ENCODE data around the gene ASB3. TPM values are rescaled to one million over a fixed set of nuclear protein-coding genes. Genes with fewer than 3 reads are reported as not detected.

The ASB3 gene
- total RNA-seq, 2 donors from 2014 or later: 10.5 to 14.0 TPM

DNA sequence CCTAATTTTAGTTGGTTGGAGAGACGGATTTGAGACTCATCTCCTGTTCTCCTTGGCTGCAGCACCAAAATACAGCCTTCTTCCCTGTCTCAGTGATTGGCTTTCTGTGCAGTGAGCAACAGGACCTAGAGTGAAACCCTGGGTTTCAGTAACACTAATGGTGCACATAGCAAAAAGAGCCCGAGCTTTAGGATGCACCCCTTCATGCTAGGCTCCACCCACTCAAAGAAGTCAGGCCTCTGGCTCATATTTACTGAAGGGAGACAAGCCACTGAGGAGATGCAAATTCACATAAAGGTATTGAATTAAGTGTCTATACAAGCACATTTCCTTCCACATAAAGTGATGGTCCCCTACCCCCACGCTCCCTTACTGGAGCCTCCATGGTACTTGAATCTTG is 151.1 kb downstream of the ASB3 start:
- intact Hi-C loops (cut with DNase I): no loop called here
- H3K27ac ChIP-seq: no peak overlapping the region
- H3K4me1 ChIP-seq: no peaks in the 10 kb centered on the region
- no peak for DNase-seq
- no peaks in the 10 kb centered on the region for H3K27me3 ChIP-seq
- ATAC-seq: no peak
- no peak overlapping the region for H3K4me3 ChIP-seq
- no peaks in the 10 kb centered on the region for H3K36me3 ChIP-seq (replicated peaks in 1 of 2; ENCODE audit: insufficient read depth in 1 of 2, low read depth in 2 of 2)
- no peak for TF ChIP-seq POLR2A (IDR thresholded peaks at IDR 0.05)
- TF ChIP-seq, protein P1, sequence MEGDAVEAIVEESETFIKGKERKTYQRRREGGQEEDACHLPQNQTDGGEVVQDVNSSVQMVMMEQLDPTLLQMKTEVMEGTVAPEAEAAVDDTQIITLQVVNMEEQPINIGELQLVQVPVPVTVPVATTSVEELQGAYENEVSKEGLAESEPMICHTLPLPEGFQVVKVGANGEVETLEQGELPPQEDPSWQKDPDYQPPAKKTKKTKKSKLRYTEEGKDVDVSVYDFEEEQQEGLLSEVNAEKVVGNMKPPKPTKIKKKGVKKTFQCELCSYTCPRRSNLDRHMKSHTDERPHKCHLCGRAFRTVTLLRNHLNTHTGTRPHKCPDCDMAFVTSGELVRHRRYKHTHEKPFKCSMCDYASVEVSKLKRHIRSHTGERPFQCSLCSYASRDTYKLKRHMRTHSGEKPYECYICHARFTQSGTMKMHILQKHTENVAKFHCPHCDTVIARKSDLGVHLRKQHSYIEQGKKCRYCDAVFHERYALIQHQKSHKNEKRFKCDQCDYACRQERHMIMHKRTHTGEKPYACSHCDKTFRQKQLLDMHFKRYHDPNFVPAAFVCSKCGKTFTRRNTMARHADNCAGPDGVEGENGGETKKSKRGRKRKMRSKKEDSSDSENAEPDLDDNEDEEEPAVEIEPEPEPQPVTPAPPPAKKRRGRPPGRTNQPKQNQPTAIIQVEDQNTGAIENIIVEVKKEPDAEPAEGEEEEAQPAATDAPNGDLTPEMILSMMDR (IDR thresholded peaks at IDR 0.05): no peak
- H3K9me3 ChIP-seq: no peaks in the 10 kb centered on the region
- WGBS, 2 donors: 75 to 85% methylated on average over 3 of the region's 3 CpGs

DNA sequence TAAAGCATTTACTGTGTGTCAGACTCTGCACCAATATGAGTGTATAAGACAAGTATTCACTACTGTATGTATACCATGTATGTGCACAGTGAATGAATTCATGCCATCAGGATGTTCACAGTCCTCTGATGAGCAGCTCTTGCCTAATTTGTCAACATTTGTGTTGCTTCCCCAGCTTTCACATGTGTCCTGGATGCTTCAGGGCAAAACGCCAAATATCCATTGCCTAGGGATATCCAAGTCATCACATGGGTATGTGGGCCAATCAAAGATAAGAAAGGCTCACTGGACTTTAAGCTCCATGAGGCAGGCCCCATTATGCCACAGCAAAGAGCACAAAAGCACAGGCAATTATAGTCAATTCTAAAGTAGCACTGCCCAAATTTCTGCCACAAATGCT is 153.3 kb downstream of the ASB3 start:
- Histone ChIP-seq H3K9me3 (no peaks in the 10 kb centered on the region), H3K4me3 (no peak overlapping the region), H3K4me1 (no peaks in the 10 kb centered on the region), H3K27me3 (no peaks in the 10 kb centered on the region), H3K27ac (no peak overlapping the region), H3K36me3 (replicated peaks in 1 of 2; ENCODE audit: insufficient read depth in 1 of 2, low read depth in 2 of 2) (no peaks in the 10 kb centered on the region)
- DNase-seq (no peak), ATAC-seq (no peak)
- TF ChIP-seq POLR2A (IDR thresholded peaks at IDR 0.05): no peak
- TF ChIP-seq, protein P1 (IDR thresholded peaks at IDR 0.05): no peak
- intact Hi-C loops (cut with DNase I): no loop called here
- WGBS, 2 donors: 55 to 56% methylated on average over 1 of the region's 1 CpG

DNA sequence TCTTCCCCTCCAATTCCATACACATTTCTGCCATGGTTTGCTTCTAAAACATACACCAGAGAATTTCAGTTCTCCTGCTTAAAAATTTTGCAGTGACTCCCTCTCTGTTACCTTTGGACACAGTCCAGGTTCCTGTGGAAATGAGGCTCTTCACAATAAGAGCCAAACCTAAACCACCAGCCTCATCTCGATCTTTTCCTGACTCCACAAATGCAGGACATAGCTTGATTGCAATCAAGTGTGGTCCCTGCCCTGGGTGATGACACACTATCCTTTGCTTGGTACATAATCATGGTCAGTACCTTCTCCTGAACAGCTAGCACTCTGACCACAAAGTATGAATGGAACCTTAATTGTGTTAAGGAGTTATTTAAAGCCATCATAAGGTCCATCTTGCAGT is 154.0 kb downstream of the ASB3 start:
- Histone ChIP-seq H3K27ac (no peak overlapping the region), H3K4me3 (no peak overlapping the region), H3K27me3 (no peaks in the 10 kb centered on the region), H3K9me3 (no peaks in the 10 kb centered on the region), H3K4me1 (no peaks in the 10 kb centered on the region), H3K36me3 (replicated peaks in 1 of 2; ENCODE audit: insufficient read depth in 1 of 2, low read depth in 2 of 2) (no peaks in the 10 kb centered on the region)
- DNase-seq: no peak
- intact Hi-C loops (cut with DNase I): no loop called here
- TF ChIP-seq, protein P1 (IDR thresholded peaks at IDR 0.05): no peak
- TF ChIP-seq POLR2A (IDR thresholded peaks at IDR 0.05): no peak
- 78 to 88% methylated on average over 1 of the region's 1 CpG for WGBS, 2 donors
- ATAC-seq: no peak

DNA sequence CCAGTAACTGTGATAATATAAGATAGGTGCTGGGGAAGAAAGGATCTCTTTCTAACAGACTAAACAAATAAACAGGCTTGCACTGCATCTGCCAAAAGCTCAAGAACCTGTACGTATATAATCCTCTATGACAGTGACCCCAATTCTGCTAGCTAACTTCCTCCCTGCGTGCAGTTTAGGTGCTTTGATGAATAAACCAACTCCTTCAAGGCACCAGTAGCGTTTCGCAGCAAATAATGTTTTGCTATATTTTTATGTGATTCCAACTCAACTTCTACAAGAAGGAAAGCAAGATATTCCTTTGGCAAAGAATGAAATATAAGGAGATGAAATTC is 154.7 kb downstream of the ASB3 start:
- no peaks in the 10 kb centered on the region for H3K4me1 ChIP-seq
- H3K9me3 ChIP-seq: no peaks in the 10 kb centered on the region
- no peak overlapping the region for H3K4me3 ChIP-seq
- H3K36me3 ChIP-seq (replicated peaks in 1 of 2; ENCODE audit: insufficient read depth in 1 of 2, low read depth in 2 of 2): no peaks in the 10 kb centered on the region
- DNase-seq (no peak), ATAC-seq (no peak)
- H3K27ac ChIP-seq: no peak overlapping the region
- no peaks in the 10 kb centered on the region for H3K27me3 ChIP-seq
- no peak for TF ChIP-seq POLR2A (IDR thresholded peaks at IDR 0.05)
- TF ChIP-seq, protein P1 (IDR thresholded peaks at IDR 0.05): no peak
- 82 to 86% methylated on average over 4 of the region's 4 CpGs for WGBS, 2 donors
- intact Hi-C loops (cut with DNase I): no loop called here

DNA sequence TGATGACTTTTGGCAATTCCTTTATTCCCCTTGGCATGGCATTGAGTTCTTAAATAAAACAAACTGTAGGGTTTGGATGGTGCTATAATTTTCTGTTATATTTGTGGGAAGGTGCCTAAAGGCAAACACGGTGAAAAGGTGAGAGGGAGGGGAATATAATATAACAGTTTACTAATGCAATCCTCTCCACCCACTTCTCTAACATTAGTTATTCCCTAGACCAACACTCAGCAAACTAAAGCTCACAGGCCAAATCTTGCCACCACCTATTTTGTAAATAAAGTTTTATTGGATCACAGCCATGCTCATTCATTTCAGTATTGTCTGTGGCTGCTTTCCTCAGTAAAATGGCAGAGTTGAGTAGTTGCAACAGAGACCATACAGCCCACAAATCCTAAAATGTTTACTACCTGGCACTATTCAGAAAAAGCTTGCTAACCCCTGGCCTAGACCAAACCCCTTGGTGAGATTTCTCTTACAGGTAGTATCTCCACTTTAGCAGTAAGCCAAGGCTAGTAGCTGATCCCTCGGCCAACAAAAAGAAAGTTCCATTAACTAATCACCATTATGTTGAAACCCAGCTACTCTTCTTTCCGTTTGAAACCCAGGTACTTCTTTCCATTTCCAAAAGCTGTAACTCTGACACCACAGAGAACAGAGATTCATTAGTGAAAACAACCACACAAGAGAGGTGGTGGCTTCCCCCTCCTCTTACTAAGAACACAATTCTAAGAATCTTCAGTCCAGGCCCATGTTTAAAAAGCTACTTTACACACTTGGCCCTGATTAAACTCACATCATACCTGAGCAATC is 155.2 kb downstream of the ASB3 start:
- Histone ChIP-seq H3K4me1 (no peaks in the 10 kb centered on the region), H3K4me3 (no peak overlapping the region), H3K36me3 (replicated peaks in 1 of 2; ENCODE audit: insufficient read depth in 1 of 2, low read depth in 2 of 2) (no peaks in the 10 kb centered on the region), H3K9me3 (no peaks in the 10 kb centered on the region), H3K27ac (no peak overlapping the region), H3K27me3 (no peaks in the 10 kb centered on the region)
- DNase-seq (no peak), ATAC-seq (no peak)
- intact Hi-C loops (cut with DNase I): no loop called here
- 82% methylated on average over 3 of the region's 3 CpGs for WGBS, 2 donors
- TF ChIP-seq, protein P1 (IDR thresholded peaks at IDR 0.05): no peak
- TF ChIP-seq POLR2A (IDR thresholded peaks at IDR 0.05): no peak

Data from body of pancreas (tissue), 4 donors.